GM12874 (cell line): Measurements from ENCODE around the gene CADM2.

Experiments used
- CTCF ChIP-seq: IDR thresholded peaks from 2 replicates; pipeline ENCODE4 v1.5.1; 2011; ENCODE audit warnings: low read depth, mild to moderate bottlenecking, control low read depth, low read length, moderate library complexity; ENCODE audit not compliant: insufficient read depth

The CADM2 gene

GRCh38 chr3:85681906-85682305 lies 723.1 kb downstream of the CADM2 start:
- no peak for TF ChIP-seq CTCF

- TF ChIP-seq CTCF = no peak
These were observed 732.4 kb downstream of the CADM2 start for GRCh38 chr3:85691196-85691595.

GRCh38 chr3:85697156-85697555 lies 738.4 kb downstream of the CADM2 start:
- no peak for TF ChIP-seq CTCF

- no peak for TF ChIP-seq CTCF
These were observed 747.3 kb downstream of the CADM2 start for GRCh38 chr3:85706130-85706529.

GRCh38 chr3:85709346-85709892 lies 750.6 kb downstream of the CADM2 start:
- TF ChIP-seq CTCF = no peak

- TF ChIP-seq CTCF = no peak
These were observed 751.7 kb downstream of the CADM2 start for GRCh38 chr3:85710490-85710889.

GRCh38 chr3:85721409-85722145 lies 762.8 kb downstream of the CADM2 start:
- no peak for TF ChIP-seq CTCF
